ENCODE data around the gene TRPM3.

TRPM3 gene

DNA sequence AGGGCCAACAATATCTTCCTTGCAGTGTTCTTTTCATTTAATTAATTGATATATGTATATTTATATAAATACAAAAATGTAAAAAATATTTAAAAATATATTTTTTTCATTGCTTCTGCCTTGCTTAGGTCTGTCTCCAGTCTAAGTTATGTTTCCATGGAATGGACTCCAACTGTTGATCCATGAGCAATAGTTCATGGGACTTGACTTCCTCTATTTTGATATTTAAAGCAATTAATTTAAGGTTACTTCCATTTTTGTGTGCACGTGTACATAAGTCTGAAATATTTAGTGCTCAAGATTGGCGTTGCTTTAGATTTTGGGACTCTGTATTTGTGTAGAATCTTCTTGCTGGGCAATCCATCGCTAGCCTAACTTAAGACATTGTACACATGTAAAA, 551.6 kb downstream of the TRPM3 start (continued):
- TF ChIP-seq, protein P1, sequence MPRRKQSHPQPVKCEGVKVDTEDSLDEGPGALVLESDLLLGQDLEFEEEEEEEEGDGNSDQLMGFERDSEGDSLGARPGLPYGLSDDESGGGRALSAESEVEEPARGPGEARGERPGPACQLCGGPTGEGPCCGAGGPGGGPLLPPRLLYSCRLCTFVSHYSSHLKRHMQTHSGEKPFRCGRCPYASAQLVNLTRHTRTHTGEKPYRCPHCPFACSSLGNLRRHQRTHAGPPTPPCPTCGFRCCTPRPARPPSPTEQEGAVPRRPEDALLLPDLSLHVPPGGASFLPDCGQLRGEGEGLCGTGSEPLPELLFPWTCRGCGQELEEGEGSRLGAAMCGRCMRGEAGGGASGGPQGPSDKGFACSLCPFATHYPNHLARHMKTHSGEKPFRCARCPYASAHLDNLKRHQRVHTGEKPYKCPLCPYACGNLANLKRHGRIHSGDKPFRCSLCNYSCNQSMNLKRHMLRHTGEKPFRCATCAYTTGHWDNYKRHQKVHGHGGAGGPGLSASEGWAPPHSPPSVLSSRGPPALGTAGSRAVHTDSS (tag by site-specific recombination; IDR thresholded peaks at IDR 0.05) = no peak

DNA sequence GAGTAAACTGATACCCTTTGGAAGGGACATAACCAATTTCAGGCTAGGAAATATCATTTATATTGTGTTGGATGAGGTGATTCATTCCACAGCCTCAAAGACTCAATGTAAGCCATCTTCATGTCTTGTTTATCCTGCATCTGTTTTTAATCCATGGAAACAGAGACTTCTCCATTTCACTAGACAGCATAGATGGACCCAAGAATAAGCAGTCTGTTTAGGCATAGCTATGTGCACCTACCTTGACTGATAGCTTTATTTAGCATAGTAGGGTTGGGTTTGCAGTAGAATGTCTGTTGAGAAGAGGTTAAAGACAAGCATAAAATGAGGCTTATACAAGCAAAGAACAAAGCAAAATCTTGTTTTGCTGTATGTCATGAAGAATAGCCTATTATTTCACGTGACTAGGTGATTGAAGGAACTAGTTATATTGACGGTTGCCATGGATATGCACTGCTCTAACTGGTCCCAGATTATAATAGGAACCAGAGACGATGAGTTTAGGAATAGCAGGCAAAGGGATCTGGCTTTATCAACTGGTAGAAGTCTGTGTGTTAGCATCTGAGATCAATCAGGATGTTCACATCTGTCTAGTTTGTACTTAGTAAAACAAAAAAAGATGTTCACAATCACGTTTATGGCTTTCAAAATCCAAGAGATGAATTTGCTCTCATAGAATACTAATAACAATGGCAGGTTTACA, 552.2 kb downstream of the TRPM3 start:
- Histone ChIP-seq H3K27ac (ENCODE audit: extremely low read depth, low read depth, low read length) (no peak overlapping the region), H3K9me3 (ENCODE audit: control insufficient read depth, insufficient read depth, low read depth, low read length) (no peaks in the 10 kb centered on the region), H3K36me3 (ENCODE audit: control insufficient read depth in 2 of 2, insufficient read depth in 1 of 2, low read length in 2 of 2) (no peaks in the 10 kb centered on the region), H3K4me3 (ENCODE audit: low read depth, low read length) (no peak overlapping the region), H3K4me1 (ENCODE audit: control insufficient read depth, insufficient read depth, low read length) (peaks cover 3% of the 10 kb centered on the region)
- ChIA-PET POLR2A (interaction anchor here (0.7 kb wide), 1 partner anchor 54 kb away, joined by 5 read pairs; no protein-coding TSS in a partner anchor), CTCF (interaction anchor here (0.5 to 0.9 kb wide), 3 partner anchors 16 to 647 kb away, joined by 3 read pairs; no protein-coding TSS in a partner anchor)
- TF ChIP-seq ZNF146 (tag by site-specific recombination; IDR thresholded peaks at IDR 0.05) (no peak), ZNF184 (tag by site-specific recombination; IDR thresholded peaks at IDR 0.05) (no peak), ZNF585B (tag by site-specific recombination; IDR thresholded peaks at IDR 0.05) (no peak), OSR2 (tag by site-specific recombination; IDR thresholded peaks at IDR 0.05) (no peak), ZNF114 (tag by site-specific recombination; IDR thresholded peaks at IDR 0.05) (no peak), YY1 (tag by site-specific recombination; IDR thresholded peaks at IDR 0.05) (no peak), PRDM1 (tag by site-specific recombination; IDR thresholded peaks at IDR 0.05) (no peak), ZNF404 (tag by site-specific recombination; IDR thresholded peaks at IDR 0.05) (no peak), MYNN (tag by site-specific recombination; IDR thresholded peaks at IDR 0.05; ENCODE audit: borderline replicate concordance) (no peak), ZNF19 (tag by site-specific recombination; IDR thresholded peaks at IDR 0.05; ENCODE audit: low read depth) (no peak), ZNF707 (tag by site-specific recombination; IDR thresholded peaks at IDR 0.05) (no peak), IKZF3 (tag by site-specific recombination; IDR thresholded peaks at IDR 0.05) (no peak)
- TF ChIP-seq, protein P2, sequence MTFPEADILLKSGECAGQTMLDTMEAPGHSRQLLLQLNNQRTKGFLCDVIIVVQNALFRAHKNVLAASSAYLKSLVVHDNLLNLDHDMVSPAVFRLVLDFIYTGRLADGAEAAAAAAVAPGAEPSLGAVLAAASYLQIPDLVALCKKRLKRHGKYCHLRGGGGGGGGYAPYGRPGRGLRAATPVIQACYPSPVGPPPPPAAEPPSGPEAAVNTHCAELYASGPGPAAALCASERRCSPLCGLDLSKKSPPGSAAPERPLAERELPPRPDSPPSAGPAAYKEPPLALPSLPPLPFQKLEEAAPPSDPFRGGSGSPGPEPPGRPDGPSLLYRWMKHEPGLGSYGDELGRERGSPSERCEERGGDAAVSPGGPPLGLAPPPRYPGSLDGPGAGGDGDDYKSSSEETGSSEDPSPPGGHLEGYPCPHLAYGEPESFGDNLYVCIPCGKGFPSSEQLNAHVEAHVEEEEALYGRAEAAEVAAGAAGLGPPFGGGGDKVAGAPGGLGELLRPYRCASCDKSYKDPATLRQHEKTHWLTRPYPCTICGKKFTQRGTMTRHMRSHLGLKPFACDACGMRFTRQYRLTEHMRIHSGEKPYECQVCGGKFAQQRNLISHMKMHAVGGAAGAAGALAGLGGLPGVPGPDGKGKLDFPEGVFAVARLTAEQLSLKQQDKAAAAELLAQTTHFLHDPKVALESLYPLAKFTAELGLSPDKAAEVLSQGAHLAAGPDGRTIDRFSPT (tag by site-specific recombination; IDR thresholded peaks at IDR 0.05) = no peak

DNA sequence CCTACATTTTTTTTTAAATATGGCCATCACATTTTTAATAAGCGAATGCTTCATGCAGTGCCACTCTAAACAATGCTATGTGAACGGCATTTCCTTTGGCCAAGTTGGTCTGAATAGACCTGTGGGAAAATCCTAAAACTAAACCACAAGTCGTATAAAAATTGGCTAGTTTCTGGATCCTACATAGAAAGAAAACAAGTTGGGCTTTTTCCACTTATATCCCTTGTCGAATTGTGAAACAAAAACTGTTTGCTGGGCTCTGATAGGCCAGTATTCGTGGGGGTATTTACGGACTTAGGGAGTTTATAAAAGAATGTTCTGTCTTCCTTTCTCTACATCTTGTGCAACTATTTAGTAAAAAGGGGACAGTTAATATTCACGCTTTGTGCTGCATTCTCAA, 553.9 kb downstream of the TRPM3 start:
- Histone ChIP-seq H3K9me3 (ENCODE audit: control insufficient read depth, insufficient read depth, low read depth, low read length) (no peaks in the 10 kb centered on the region), H3K36me3 (ENCODE audit: control insufficient read depth in 2 of 2, insufficient read depth in 1 of 2, low read length in 2 of 2) (no peaks in the 10 kb centered on the region), H3K27ac (ENCODE audit: extremely low read depth, low read depth, low read length) (no peak overlapping the region), H3K4me3 (ENCODE audit: low read depth, low read length) (no peak overlapping the region), H3K4me1 (ENCODE audit: control insufficient read depth, insufficient read depth, low read length) (peaks cover 3% of the 10 kb centered on the region)
- ChIA-PET CTCF (interaction anchor here (0.9 to 1.3 kb wide), 2 partner anchors 10 to 16 kb away, joined by 4 to 5 read pairs; no protein-coding TSS in a partner anchor), POLR2A (interaction anchor here (0.9 to 2.2 kb wide), 2 partner anchors 31 to 149 kb away, joined by 4 to 7 read pairs; no protein-coding TSS in a partner anchor)
- TF ChIP-seq, protein P3, sequence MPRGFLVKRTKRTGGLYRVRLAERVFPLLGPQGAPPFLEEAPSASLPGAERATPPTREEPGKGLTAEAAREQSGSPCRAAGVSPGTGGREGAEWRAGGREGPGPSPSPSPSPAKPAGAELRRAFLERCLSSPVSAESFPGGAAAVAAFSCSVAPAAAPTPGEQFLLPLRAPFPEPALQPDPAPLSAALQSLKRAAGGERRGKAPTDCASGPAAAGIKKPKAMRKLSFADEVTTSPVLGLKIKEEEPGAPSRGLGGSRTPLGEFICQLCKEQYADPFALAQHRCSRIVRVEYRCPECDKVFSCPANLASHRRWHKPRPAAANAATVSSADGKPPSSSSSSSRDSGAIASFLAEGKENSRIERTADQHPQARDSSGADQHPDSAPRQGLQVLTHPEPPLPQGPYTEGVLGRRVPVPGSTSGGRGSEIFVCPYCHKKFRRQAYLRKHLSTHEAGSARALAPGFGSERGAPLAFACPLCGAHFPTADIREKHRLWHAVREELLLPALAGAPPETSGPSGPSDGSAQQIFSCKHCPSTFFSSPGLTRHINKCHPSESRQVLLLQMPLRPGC (tag by site-specific recombination; IDR thresholded peaks at IDR 0.05) = no peak
- no peak for TF ChIP-seq ZNF473 (tag by site-specific recombination; IDR thresholded peaks at IDR 0.05)
- TF ChIP-seq IKZF3 (tag by site-specific recombination; IDR thresholded peaks at IDR 0.05) = no peak
- no peak for TF ChIP-seq ZBTB20 (tag by site-specific recombination; IDR thresholded peaks at IDR 0.05)
- TF ChIP-seq ZNF426 (tag by site-specific recombination; IDR thresholded peaks at IDR 0.05) = no peak
- TF ChIP-seq ZNF423 (tag by site-specific recombination; IDR thresholded peaks at IDR 0.05) = no peak
- no peak for TF ChIP-seq ZNF2 (tag by site-specific recombination; IDR thresholded peaks at IDR 0.05)
- no peak for TF ChIP-seq GFI1B (tag by site-specific recombination; IDR thresholded peaks at IDR 0.05)
- no peak for TF ChIP-seq ZEB2 (tag by site-specific recombination; IDR thresholded peaks at IDR 0.05)
- no peak for TF ChIP-seq ZNF157 (tag by site-specific recombination; IDR thresholded peaks at IDR 0.05)
- TF ChIP-seq, protein P4, sequence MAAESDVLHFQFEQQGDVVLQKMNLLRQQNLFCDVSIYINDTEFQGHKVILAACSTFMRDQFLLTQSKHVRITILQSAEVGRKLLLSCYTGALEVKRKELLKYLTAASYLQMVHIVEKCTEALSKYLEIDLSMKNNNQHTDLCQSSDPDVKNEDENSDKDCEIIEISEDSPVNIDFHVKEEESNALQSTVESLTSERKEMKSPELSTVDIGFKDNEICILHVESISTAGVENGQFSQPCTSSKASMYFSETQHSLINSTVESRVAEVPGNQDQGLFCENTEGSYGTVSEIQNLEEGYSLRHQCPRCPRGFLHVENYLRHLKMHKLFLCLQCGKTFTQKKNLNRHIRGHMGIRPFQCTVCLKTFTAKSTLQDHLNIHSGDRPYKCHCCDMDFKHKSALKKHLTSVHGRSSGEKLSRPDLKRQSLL (tag by site-specific recombination; IDR thresholded peaks at IDR 0.05) = no peak
- TF ChIP-seq ZSCAN30 (tag by site-specific recombination; IDR thresholded peaks at IDR 0.05) = no peak
- TF ChIP-seq, protein P5, sequence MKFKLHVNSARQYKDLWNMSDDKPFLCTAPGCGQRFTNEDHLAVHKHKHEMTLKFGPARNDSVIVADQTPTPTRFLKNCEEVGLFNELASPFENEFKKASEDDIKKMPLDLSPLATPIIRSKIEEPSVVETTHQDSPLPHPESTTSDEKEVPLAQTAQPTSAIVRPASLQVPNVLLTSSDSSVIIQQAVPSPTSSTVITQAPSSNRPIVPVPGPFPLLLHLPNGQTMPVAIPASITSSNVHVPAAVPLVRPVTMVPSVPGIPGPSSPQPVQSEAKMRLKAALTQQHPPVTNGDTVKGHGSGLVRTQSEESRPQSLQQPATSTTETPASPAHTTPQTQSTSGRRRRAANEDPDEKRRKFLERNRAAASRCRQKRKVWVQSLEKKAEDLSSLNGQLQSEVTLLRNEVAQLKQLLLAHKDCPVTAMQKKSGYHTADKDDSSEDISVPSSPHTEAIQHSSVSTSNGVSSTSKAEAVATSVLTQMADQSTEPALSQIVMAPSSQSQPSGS (tag by site-specific recombination; IDR thresholded peaks at IDR 0.05; ENCODE audit: low read depth) = no peak
- TF ChIP-seq ZNF626 (tag by site-specific recombination; IDR thresholded peaks at IDR 0.05) = no peak
